ENCODE data around the gene NFATC1. TPM values are rescaled to one million over a fixed set of nuclear protein-coding genes. Genes with fewer than 3 reads are reported as not detected.
"Not testable (repeated sequence)": the region's sequence is repeated elsewhere in the genome, so short reads cannot be mapped to it uniquely, and the experiment has no call there.

NFATC1 gene
- total RNA-seq, 1 donor from 2014 or later = 7.1 TPM

DNA sequence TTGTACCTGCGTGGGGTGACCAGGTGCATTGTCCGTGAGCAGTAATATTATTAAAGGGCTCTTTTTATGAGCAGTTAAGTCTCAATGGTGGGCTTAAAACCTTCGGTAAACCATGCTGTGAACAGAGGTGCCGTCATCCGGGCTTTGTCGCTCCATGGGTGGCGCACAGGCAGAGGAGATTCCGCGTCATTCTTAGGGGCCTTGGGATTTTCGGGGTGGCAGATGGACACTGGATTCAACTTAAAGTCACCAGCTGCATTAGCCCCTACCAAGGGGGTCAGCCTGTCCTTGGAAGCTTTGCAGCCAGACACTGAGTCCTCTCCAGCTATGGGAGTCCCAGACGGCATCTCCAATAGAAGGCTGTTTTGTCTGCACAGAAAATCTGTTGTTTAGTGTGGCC lies 107.7 kb downstream of the NFATC1 start:
- Mint-ChIP-seq H3K27ac (ENCODE audit: unreplicated experiment) (no peak overlapping the region), H3K36me3 (ENCODE audit: low read depth) (peaks cover 16% of the 10 kb centered on the region), H3K9me3 (ENCODE audit: low read depth) (peaks cover 24% of the 10 kb centered on the region), H3K27me3 (ENCODE audit: low read depth) (peaks cover under 1% of the 10 kb centered on the region), H3K4me3 (ENCODE audit: unreplicated experiment) (no peak overlapping the region), H3K4me1 (ENCODE audit: low read depth) (peaks cover 29% of the 10 kb centered on the region)
- TF ChIP-seq, protein P1, sequence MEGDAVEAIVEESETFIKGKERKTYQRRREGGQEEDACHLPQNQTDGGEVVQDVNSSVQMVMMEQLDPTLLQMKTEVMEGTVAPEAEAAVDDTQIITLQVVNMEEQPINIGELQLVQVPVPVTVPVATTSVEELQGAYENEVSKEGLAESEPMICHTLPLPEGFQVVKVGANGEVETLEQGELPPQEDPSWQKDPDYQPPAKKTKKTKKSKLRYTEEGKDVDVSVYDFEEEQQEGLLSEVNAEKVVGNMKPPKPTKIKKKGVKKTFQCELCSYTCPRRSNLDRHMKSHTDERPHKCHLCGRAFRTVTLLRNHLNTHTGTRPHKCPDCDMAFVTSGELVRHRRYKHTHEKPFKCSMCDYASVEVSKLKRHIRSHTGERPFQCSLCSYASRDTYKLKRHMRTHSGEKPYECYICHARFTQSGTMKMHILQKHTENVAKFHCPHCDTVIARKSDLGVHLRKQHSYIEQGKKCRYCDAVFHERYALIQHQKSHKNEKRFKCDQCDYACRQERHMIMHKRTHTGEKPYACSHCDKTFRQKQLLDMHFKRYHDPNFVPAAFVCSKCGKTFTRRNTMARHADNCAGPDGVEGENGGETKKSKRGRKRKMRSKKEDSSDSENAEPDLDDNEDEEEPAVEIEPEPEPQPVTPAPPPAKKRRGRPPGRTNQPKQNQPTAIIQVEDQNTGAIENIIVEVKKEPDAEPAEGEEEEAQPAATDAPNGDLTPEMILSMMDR (IDR thresholded peaks at IDR 0.05) = no peak
- peak; percentile 42 for DNase-seq (ENCODE audit: low spot score)

DNA sequence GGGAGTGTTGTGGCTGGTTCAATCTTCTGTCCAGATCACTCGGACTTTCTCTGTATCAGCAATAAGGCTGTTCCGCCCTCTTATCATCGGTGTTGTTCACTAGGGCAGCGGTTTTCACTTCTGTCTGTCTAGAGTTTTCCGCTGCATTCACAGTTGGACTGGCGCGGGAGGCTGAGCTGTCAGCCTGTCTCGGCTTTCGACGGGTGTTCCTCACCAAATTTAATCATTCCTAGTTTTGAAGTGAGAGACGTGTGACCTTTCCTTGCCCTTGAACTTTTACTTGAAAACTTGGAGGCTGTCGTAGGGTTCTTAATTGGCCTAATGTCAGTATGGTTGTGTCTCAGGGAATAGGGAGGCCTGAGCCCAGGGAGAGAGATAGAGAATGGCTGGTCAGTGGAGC lies 108.3 kb downstream of the NFATC1 start:
- peaks cover 18% of the 10 kb centered on the region for H3K9me3 Mint-ChIP-seq (ENCODE audit: low read depth)
- H3K4me1 Mint-ChIP-seq (ENCODE audit: low read depth) = peaks cover 34% of the 10 kb centered on the region
- no peak overlapping the region for H3K27ac Mint-ChIP-seq (ENCODE audit: unreplicated experiment)
- peak; percentile 36 for DNase-seq (ENCODE audit: low spot score)
- H3K4me3 Mint-ChIP-seq (ENCODE audit: unreplicated experiment) = no peak overlapping the region
- TF ChIP-seq, protein P1 (IDR thresholded peaks at IDR 0.05) = no peak
- peaks cover 3% of the 10 kb centered on the region for H3K27me3 Mint-ChIP-seq (ENCODE audit: low read depth)
- H3K36me3 Mint-ChIP-seq (ENCODE audit: low read depth) = peaks cover 14% of the 10 kb centered on the region

DNA sequence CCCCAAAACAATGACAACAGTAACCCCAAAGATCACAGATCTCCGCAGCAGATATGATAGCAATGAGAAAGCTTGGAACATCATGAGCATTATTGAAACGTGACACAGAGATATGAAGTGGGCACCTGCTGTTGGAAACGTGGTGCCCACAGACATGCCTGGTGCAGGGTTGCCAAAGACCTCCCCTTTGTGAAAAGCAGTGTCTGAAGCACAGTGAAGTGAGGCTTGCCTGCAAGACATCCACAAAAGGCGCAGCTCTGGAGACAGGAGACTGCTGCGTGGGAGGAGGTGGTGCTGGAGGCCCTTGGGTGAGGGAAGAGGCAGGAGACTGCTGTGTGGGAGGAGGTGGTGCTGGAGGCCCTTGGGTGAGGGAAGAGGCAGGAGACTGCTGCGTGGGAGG lies 108.8 kb downstream of the NFATC1 start:
- Mint-ChIP-seq H3K9me3 (ENCODE audit: low read depth) (peaks cover 13% of the 10 kb centered on the region), H3K36me3 (ENCODE audit: low read depth) (peaks cover 10% of the 10 kb centered on the region), H3K4me1 (ENCODE audit: low read depth) (peaks cover 34% of the 10 kb centered on the region)
- not testable (repeated sequence) for H3K4me3 Mint-ChIP-seq (ENCODE audit: unreplicated experiment); H3K27ac Mint-ChIP-seq (ENCODE audit: unreplicated experiment); H3K27me3 Mint-ChIP-seq (ENCODE audit: low read depth)
- peak; percentile 28 for DNase-seq (ENCODE audit: low spot score)

DNA sequence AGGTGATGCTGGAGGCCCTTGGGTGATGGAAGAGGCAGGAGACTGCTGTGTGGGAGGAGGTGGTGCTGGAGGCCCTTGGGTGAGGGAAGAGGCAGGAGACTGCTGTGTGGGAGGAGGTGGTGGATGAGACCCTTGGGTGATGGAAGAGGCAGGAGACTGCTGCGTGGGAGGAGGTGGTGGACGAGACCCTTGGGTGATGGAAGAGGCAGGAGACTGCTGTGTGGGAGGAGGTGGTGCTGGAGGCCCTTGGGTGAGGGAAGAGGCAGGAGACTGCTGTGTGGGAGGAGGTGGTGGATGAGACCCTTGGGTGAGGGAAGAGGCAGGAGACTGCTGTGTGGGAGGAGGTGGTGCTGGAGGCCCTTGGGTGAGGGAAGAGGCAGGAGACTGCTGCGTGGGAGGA lies 109.7 kb downstream of the NFATC1 start:
- not testable (repeated sequence) for H3K36me3 Mint-ChIP-seq (ENCODE audit: low read depth); H3K9me3 Mint-ChIP-seq (ENCODE audit: low read depth)
- H3K4me1 Mint-ChIP-seq (ENCODE audit: low read depth) = peaks cover 34% of the 10 kb centered on the region

DNA sequence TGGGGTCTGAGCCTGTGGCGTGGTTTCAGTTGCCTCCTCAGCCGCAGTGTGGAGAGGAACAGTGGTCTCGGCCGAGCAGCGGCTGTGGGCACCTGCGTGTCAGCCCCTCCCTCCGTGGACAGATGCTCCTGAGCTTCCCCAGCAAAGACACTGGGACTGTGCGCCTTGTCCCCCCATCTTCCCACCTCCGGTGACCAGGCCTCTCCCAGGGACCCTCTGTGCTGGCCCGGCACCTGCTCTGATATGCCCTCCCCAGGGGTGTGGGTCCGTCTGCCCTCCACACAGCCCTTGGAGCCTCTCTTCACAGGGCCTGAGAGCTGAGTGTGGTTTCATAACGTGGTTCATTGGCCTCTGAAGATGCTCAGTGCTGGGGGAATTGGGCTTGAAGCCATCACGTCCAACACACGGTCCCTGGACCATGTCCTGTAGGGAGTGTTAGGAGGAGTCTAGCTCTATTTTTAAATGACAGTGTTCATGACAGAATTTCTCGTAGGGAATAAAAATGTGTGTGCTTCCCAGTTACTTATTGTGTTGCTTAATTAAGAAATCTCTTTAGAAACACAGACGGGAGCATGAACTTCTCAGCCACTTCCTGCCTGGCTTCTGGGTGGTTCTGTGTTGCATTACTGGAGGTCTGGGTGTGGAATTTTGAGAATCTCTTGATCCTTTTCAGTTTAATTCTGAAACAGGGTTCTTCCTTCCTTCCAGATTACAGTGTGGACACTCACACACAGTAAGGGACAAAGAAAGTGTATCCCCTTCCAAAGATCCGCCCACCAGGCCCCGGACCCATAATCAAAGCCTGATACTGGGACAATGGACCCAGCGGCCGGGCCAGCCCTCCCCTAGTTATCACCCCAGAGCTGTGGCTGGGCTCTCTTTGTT lies 110.7 kb downstream of the NFATC1 start:
- Mint-ChIP-seq H3K27me3 (ENCODE audit: low read depth) (peaks cover 5% of the 10 kb centered on the region), H3K9me3 (ENCODE audit: low read depth) (no peaks in the 10 kb centered on the region), H3K4me1 (ENCODE audit: low read depth) (peaks cover 34% of the 10 kb centered on the region), H3K36me3 (ENCODE audit: low read depth) (no peaks in the 10 kb centered on the region), H3K27ac (ENCODE audit: unreplicated experiment) (peak overlapping the region; percentile 81), H3K4me3 (ENCODE audit: unreplicated experiment) (no peak overlapping the region)
- peak; percentile 84 for DNase-seq (ENCODE audit: low spot score)
- TF ChIP-seq, protein P1 (IDR thresholded peaks at IDR 0.05) = no peak

More for the DNA sequence above, 109.7 kb downstream of the NFATC1 start:
- not testable (repeated sequence) for H3K27me3 Mint-ChIP-seq (ENCODE audit: low read depth); H3K4me3 Mint-ChIP-seq (ENCODE audit: unreplicated experiment); H3K27ac Mint-ChIP-seq (ENCODE audit: unreplicated experiment)
- peak; percentile 7 for DNase-seq (ENCODE audit: low spot score)

DNA sequence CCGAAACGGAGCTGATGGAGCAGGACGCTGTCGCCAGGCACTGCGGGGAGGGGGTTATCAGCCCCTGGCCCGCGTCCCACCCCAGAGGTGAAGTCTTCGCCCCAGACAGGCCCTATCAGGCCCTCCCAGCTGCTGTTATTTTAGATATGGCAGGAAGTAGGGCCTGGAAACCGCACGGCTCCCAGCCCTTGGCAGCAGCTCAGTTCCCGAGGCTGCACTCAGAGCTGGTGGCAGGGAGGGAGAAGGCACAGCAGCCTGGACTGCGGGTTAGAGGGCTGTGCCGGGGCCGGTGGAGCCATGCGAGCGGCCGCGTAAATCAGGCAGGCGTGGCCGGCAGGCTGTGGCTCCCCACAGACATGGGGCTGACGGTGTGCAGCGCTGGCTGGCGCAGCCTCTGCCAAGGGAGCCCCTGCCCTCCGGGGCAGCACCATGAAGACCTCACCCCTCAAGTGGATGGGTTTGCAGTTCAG lies 111.4 kb downstream of the NFATC1 start:
- H3K4me3 Mint-ChIP-seq (ENCODE audit: unreplicated experiment) = no peak overlapping the region
- peak; percentile 88 for DNase-seq (ENCODE audit: low spot score)

More for the DNA sequence above, 111.4 kb downstream of the NFATC1 start:
- H3K9me3 Mint-ChIP-seq (ENCODE audit: low read depth) = no peaks in the 10 kb centered on the region
- peaks cover 5% of the 10 kb centered on the region for H3K27me3 Mint-ChIP-seq (ENCODE audit: low read depth)
- TF ChIP-seq, protein P1 (IDR thresholded peaks at IDR 0.05) = no peak
- peaks cover 34% of the 10 kb centered on the region for H3K4me1 Mint-ChIP-seq (ENCODE audit: low read depth)
- no peaks in the 10 kb centered on the region for H3K36me3 Mint-ChIP-seq (ENCODE audit: low read depth)
- peak overlapping the region; percentile 81 for H3K27ac Mint-ChIP-seq (ENCODE audit: unreplicated experiment)

Measured in chondrocyte (in vitro differentiated cells).